Measurements from ENCODE around the gene COQ9. TPM values are rescaled to one million over a fixed set of nuclear protein-coding genes. Genes with fewer than 3 reads are reported as not detected.

The COQ9 gene
- total RNA-seq, 2 donors from 2014 or later, result 34.5 to 38.2 TPM

- no peak overlapping the region for H3K4me3 Mint-ChIP-seq
- TF ChIP-seq CTCF (conservative IDR thresholded peaks at IDR 0.05), result no peak
- peaks cover 41% of the 10 kb centered on the region for H3K36me3 ChIP-seq (ENCODE audit: control insufficient read depth, insufficient read depth, low read length)
Measured at GRCh38 chr16:57473906-57474305, 26.6 kb downstream of the COQ9 start.

GRCh38 chr16:57474671-57475661 lies 27.7 kb downstream of the COQ9 start:
- no peak overlapping the region for H3K27ac ChIP-seq (ENCODE audit: low read depth, low read length)
- H3K27ac Mint-ChIP-seq, result no peak overlapping the region
- no peaks in the 10 kb centered on the region for H3K27me3 ChIP-seq (ENCODE audit: control insufficient read depth, insufficient read depth, low read length, poor library complexity, severe bottlenecking)
- no peak for DNase-seq
- H3K27me3 Mint-ChIP-seq (ENCODE audit: insufficient read depth), result peaks cover 8% of the 10 kb centered on the region
- no peak overlapping the region for H3K9ac ChIP-seq (ENCODE audit: extremely low read depth, low read length, poor library complexity, severe bottlenecking)
- no peak overlapping the region for H3K4me3 Mint-ChIP-seq
- no peak overlapping the region for H3K4me3 ChIP-seq (ENCODE audit: low read length)
- TF ChIP-seq CTCF (conservative IDR thresholded peaks at IDR 0.05), result no peak
- H3K4me1 ChIP-seq (ENCODE audit: control insufficient read depth, insufficient read depth, low read length), result peaks cover 19% of the 10 kb centered on the region
- peaks cover 21% of the 10 kb centered on the region for H3K36me3 Mint-ChIP-seq (ENCODE audit: low read depth)
- peaks cover 36% of the 10 kb centered on the region for H3K4me1 Mint-ChIP-seq
- H3K36me3 ChIP-seq (ENCODE audit: control insufficient read depth, insufficient read depth, low read length), result peaks cover 31% of the 10 kb centered on the region
- no peaks in the 10 kb centered on the region for H3K9me3 Mint-ChIP-seq
- 93 to 94% methylated on average over 19 to 30 of the region's 30 CpGs for WGBS, 2 experiments (ENCODE audit: insufficient coverage in 1 of 2, insufficient read length in 1 of 2)
- no peaks in the 10 kb centered on the region for H3K9me3 ChIP-seq (ENCODE audit: control insufficient read depth, low read length)

More at GRCh38 chr16:57473906-57474305, 26.6 kb downstream of the COQ9 start:
- Histone ChIP-seq H3K4me1 (ENCODE audit: control insufficient read depth, insufficient read depth, low read length) (peaks cover 19% of the 10 kb centered on the region), H3K27ac (ENCODE audit: low read depth, low read length) (no peak overlapping the region), H3K4me3 (ENCODE audit: low read length) (no peak overlapping the region), H3K9me3 (ENCODE audit: control insufficient read depth, low read length) (no peaks in the 10 kb centered on the region), H3K27me3 (ENCODE audit: control insufficient read depth, insufficient read depth, low read length, poor library complexity, severe bottlenecking) (no peaks in the 10 kb centered on the region), H3K9ac (ENCODE audit: extremely low read depth, low read length, poor library complexity, severe bottlenecking) (no peak overlapping the region)
- 94 to 100% methylated on average over 2 to 8 of the region's 8 CpGs for WGBS, 2 experiments (ENCODE audit: insufficient coverage in 1 of 2, insufficient read length in 1 of 2)
- DNase-seq, result no peak
- Mint-ChIP-seq H3K4me1 (peaks cover 30% of the 10 kb centered on the region), H3K9me3 (no peaks in the 10 kb centered on the region), H3K27me3 (ENCODE audit: insufficient read depth) (peaks cover 4% of the 10 kb centered on the region), H3K27ac (no peak overlapping the region), H3K36me3 (ENCODE audit: low read depth) (peaks cover 31% of the 10 kb centered on the region)

- no peak overlapping the region for H3K27ac Mint-ChIP-seq
- Histone ChIP-seq H3K4me3 (ENCODE audit: low read length) (no peak overlapping the region), H3K27me3 (ENCODE audit: control insufficient read depth, insufficient read depth, low read length, poor library complexity, severe bottlenecking) (no peaks in the 10 kb centered on the region), H3K36me3 (ENCODE audit: control insufficient read depth, insufficient read depth, low read length) (peaks cover 22% of the 10 kb centered on the region), H3K27ac (ENCODE audit: low read depth, low read length) (no peak overlapping the region), H3K4me1 (ENCODE audit: control insufficient read depth, insufficient read depth, low read length) (peaks cover 19% of the 10 kb centered on the region), H3K9me3 (ENCODE audit: control insufficient read depth, low read length) (no peaks in the 10 kb centered on the region), H3K9ac (ENCODE audit: extremely low read depth, low read length, poor library complexity, severe bottlenecking) (no peak overlapping the region)
- H3K4me1 Mint-ChIP-seq, result peaks cover 40% of the 10 kb centered on the region
- peak; percentile 98 for DNase-seq
- no peak overlapping the region for H3K4me3 Mint-ChIP-seq
- peaks cover 10% of the 10 kb centered on the region for H3K27me3 Mint-ChIP-seq (ENCODE audit: insufficient read depth)
- H3K36me3 Mint-ChIP-seq (ENCODE audit: low read depth), result peaks cover 14% of the 10 kb centered on the region
- peak; percentile 93 for TF ChIP-seq CTCF (conservative IDR thresholded peaks at IDR 0.05)
- no peaks in the 10 kb centered on the region for H3K9me3 Mint-ChIP-seq
- 14 to 34% methylated on average over 4 to 12 of the region's 12 CpGs for WGBS, 2 experiments (ENCODE audit: insufficient coverage in 1 of 2, insufficient read length in 1 of 2)
Measured at GRCh38 chr16:57475711-57476339, 28.5 kb downstream of the COQ9 start.
